GM23248 (cell line): ENCODE results near the gene ZNF483.

Experiments used
- EZH2 ChIP-seq: fragments of 200-600 bp; sonication (generic); IDR thresholded peaks from 2 replicates; pipeline ENCODE4 v1.6.1; 2018; ENCODE audit warnings: antibody characterized with exemption, mild to moderate bottlenecking; ENCODE audit not compliant: insufficient read depth, poor library complexity, severe bottlenecking
- EZH2phosphoT487 ChIP-seq: fragments of 200-600 bp; sonication (generic); IDR thresholded peaks from 2 replicates; pipeline ENCODE4 v1.6.1; 2018; ENCODE audit warnings: antibody characterized with exemption, moderate library complexity, mild to moderate bottlenecking, low read depth; ENCODE audit not compliant: insufficient read depth

DNA sequence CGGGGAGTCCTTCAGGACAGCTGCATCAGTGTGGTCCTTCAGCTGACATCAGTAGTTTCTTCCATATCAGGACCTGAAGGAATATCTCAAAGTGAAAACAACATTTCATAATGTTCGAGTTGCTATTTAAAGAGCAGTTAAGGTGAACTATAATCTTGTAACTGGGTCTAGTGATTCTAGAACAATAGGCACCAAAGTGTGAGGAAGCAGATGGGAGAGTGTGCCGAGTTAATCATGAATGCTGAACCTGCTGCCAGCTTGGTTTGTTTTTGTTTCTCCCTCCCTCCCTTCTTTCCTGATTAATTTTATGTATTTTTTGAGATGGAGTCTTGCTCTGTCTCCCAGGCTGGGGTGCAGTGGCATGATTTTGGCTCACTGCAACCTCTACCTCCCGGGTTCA is 78.1 kb downstream of the ZNF483 start:
- TF ChIP-seq EZH2 (no peak), EZH2phosphoT487 (no peak)
